Hepatocyte (in vitro differentiated cells): ENCODE results near the gene GABRP.

ENCODE experiments used
- CTCF ChIP-seq: fragments of 200-600 bp; sonication (generic); IDR thresholded peaks from 2 replicates; pipeline ENCODE4 v1.5.1; 2016; ENCODE audit warnings: antibody characterized with exemption, mild to moderate bottlenecking; ENCODE audit not compliant: poor library complexity
- EZH2phosphoT487 ChIP-seq: fragments of 200-600 bp; sonication (generic); IDR thresholded peaks from one replicate; pipeline ENCODE4 v1.6.1; 2018; ENCODE audit warnings: antibody characterized with exemption, mild to moderate bottlenecking, low read depth, moderate library complexity; ENCODE audit not compliant: unreplicated experiment, severe bottlenecking

GRCh38 chr5:170752257-170753215, 31.0 kb upstream of the GABRP start:
- TF ChIP-seq EZH2phosphoT487 (no peak), CTCF (no peak)
